ENCODE results near the gene MTHFD2. TPM values are rescaled to one million over a fixed set of nuclear protein-coding genes. Genes with fewer than 3 reads are reported as not detected.
A peak's percentile ranks its signal among the peaks of the same experiment; 100 is the strongest.

The MTHFD2 gene
- polyA plus RNA-seq (2012; rRNA removed), result 68.6 and 82.6 TPM in 2 replicates
- polyA plus RNA-seq (2012; cell fraction: cytosol; rRNA removed), result 75.5 and 88.9 TPM in 2 replicates
- polyA plus RNA-seq (2012; cell fraction: nucleus; rRNA removed), result 67.4 and 69.4 TPM in 2 replicates

- peaks cover 4% of the 10 kb centered on the region for H3F3A ChIP-seq (replicated peaks; ENCODE audit: insufficient read depth)
- CTCF ChIA-PET, result interaction anchor here (0.6 to 2.3 kb wide), 21 partner anchors 9 to 376 kb away, joined by 3 to 9 read pairs (median 3); partner anchors contain the start of genes BOLA3, MOB1A and STAMBP
- no peaks in the 10 kb centered on the region for H3K9me3 ChIP-seq
- H4K20me1 ChIP-seq (ENCODE audit: insufficient read depth), result peaks cover 45% of the 10 kb centered on the region
- H3K4me1 ChIP-seq (ENCODE audit: control insufficient read depth in 1 of 2, insufficient read depth in 2 of 2, low read depth in 1 of 2, low read length in 1 of 2), result peaks cover 5 to 18% of the 10 kb centered on the region in 2 experiments; a peak in 3 of 4 replicates
- POLR2A ChIA-PET, result interaction anchor here (1.0 to 2.8 kb wide), 11 partner anchors 9 to 370 kb away, joined by 3 to 24 read pairs (median 5); partner anchors contain the start of genes MOB1A and STAMBP
- H3K4me2 ChIP-seq, result peak within 1 kb of the TSS; percentile 99
- peak within 1 kb of the TSS; percentile 99 for H3K9ac ChIP-seq
- peak within 1 kb of the TSS; percentile 80 for H2AFZ ChIP-seq (ENCODE audit: low read depth)
- peaks cover 46% of the 10 kb centered on the region for H3K79me2 ChIP-seq (ENCODE audit: insufficient read depth)
- no peaks in the 10 kb centered on the region for H3K9me2 ChIP-seq
- peak within 1 kb of the TSS; percentile 86 to 97 for H3K27ac ChIP-seq (ENCODE audit: low read depth in 2 of 2, low read length in 1 of 2)
- no peaks in the 10 kb centered on the region for H3K27me3 ChIP-seq (ENCODE audit: insufficient read depth)
- peak; percentile 95 for DNase-seq
- peak within 1 kb of the TSS; percentile 64 to 82 for H3K4me3 ChIP-seq (ENCODE audit: low read depth in 2 of 2, low read length in 1 of 2)
- peaks cover 0 to 12% of the 10 kb centered on the region in 2 experiments for H3K36me3 ChIP-seq (replicated peaks in 1 of 2; ENCODE audit: control insufficient read depth in 1 of 2, insufficient read depth in 2 of 2, low read length in 1 of 2)
- 2% methylated on average over 23 of the region's 96 CpGs for WGBS (ENCODE audit: low lambda C conversion rate)
- TF ChIP-seq MEF2A (IDR thresholded peaks at IDR 0.05; ENCODE audit: borderline replicate concordance, low read depth), result no peak
- TF ChIP-seq ZBTB33 (IDR thresholded peaks at IDR 0.05; ENCODE audit: borderline replicate concordance, low read depth), result 0 out of 2 replicates have a peak, but pooled peaks have one; percentile 35
- peak; percentile 92 for TF ChIP-seq TAF1 (IDR thresholded peaks at IDR 0.05; ENCODE audit: borderline replicate concordance, low read depth, low read length)
- no peak for TF ChIP-seq REST (IDR thresholded peaks at IDR 0.05; ENCODE audit: low read depth, low read length)
- TF ChIP-seq EP300 (IDR thresholded peaks at IDR 0.05; ENCODE audit: borderline replicate concordance in 1 of 2, low read depth in 1 of 2, low read length in 1 of 2), result peak in 1 of 2 experiments; percentile 18; a peak in 1 of 4 replicates
- TF ChIP-seq JUND (IDR thresholded peaks at IDR 0.05), result no peak
- TF ChIP-seq SIN3A (IDR thresholded peaks at IDR 0.05; ENCODE audit: borderline replicate concordance, low read depth, low read length), result peak; percentile 77; the same call in 1 of the 2 replicates
- no peak for TF ChIP-seq RXRA (IDR thresholded peaks at IDR 0.05; ENCODE audit: borderline replicate concordance, low read depth)
- no peak for TF ChIP-seq TEAD4 (IDR thresholded peaks at IDR 0.05; ENCODE audit: borderline replicate concordance, insufficient read depth)
- TF ChIP-seq YY1 (IDR thresholded peaks at IDR 0.05; ENCODE audit: low read depth), result peak; percentile 62
- TF ChIP-seq USF2 (IDR thresholded peaks at IDR 0.05; ENCODE audit: borderline replicate concordance, low read depth, low read length), result peak; percentile 16; the same call in 1 of the 2 replicates
- 0 out of 2 replicates have a peak, but pooled peaks have one; percentile 7 for TF ChIP-seq TCF12 (IDR thresholded peaks at IDR 0.05)
- TF ChIP-seq CHD2 (IDR thresholded peaks at IDR 0.05; ENCODE audit: low read length, partially characterized antibody), result peak; percentile 81
- no peak; the same call in 1 of the 2 replicates for TF ChIP-seq SMC3 (IDR thresholded peaks at IDR 0.05; ENCODE audit: low read depth, low read length)
- no peak for TF ChIP-seq FOXM1 (IDR thresholded peaks at IDR 0.05; ENCODE audit: low read depth)
- no peak for TF ChIP-seq RFX5 (IDR thresholded peaks at IDR 0.05; ENCODE audit: low read length)
- no peak for TF ChIP-seq ELF1 (IDR thresholded peaks at IDR 0.05)
- TF ChIP-seq RCOR1 (IDR thresholded peaks at IDR 0.05; ENCODE audit: low read length), result peak; percentile 37; the same call in 1 of the 2 replicates
- no peak; the same call in 1 of the 2 replicates for TF ChIP-seq FOXJ3 (CRISPR knock-in tag; IDR thresholded peaks at IDR 0.05)
- peak; percentile 100 for TF ChIP-seq MAX (IDR thresholded peaks at IDR 0.05; ENCODE audit: low read depth)
- peak; percentile 72 for TF ChIP-seq USF1 (IDR thresholded peaks at IDR 0.05; ENCODE audit: borderline replicate concordance, low read depth)
- TF ChIP-seq GABPA (IDR thresholded peaks at IDR 0.05; ENCODE audit: low read depth), result no peak; the same call in 1 of the 2 replicates
- TF ChIP-seq PBX3 (IDR thresholded peaks at IDR 0.05), result peak; percentile 96
Observed at GRCh38 chr2:74198461-74199274, at the start of gene MTHFD2. Gene MTHFD2 (plus strand): TSS chr2:74198615. CDS start chr2:74198642, 27 bp downstream.
